ENCODE measurements around the gene APBB2. TPM values are rescaled to one million over a fixed set of nuclear protein-coding genes. Genes with fewer than 3 reads are reported as not detected.

APBB2 gene
- total and polyA plus RNA-seq, 10 of the 15 experiments (the other 5 are each of a cell fraction or from before 2014, with no cell fraction given), result 2.7 to 24.6 (median 19.0) TPM

GRCh38 chr4:41136456-41136855 lies 77.9 kb downstream of the APBB2 start:
- Histone ChIP-seq H3K4me1 (ENCODE audit: control insufficient read depth, insufficient read depth, low read length) (peaks cover 5% of the 10 kb centered on the region), H2AFZ (ENCODE audit: control insufficient read depth, low read depth, low read length) (no peak overlapping the region), H3K9ac (ENCODE audit: control insufficient read depth, insufficient read depth, low read length) (no peak overlapping the region), H3K4me2 (ENCODE audit: control insufficient read depth, insufficient read depth) (no peak overlapping the region), H3K27me3 (replicated peaks in 1 of 2; ENCODE audit: control insufficient read depth in 2 of 2, insufficient read depth in 2 of 2, low read length in 1 of 2) (no peaks in the 10 kb centered on the region), H3K27ac (ENCODE audit: control insufficient read depth, insufficient read depth) (no peak overlapping the region), H3K36me3 (ENCODE audit: control insufficient read depth in 2 of 2, insufficient read depth in 2 of 2, low read length in 1 of 2) (no peaks in the 10 kb centered on the region), H4K20me1 (ENCODE audit: control insufficient read depth, insufficient read depth) (no peaks in the 10 kb centered on the region), H3K4me3 (no peak overlapping the region), H3K9me3 (replicated peaks; ENCODE audit: control insufficient read depth, insufficient read depth, low read length) (no peaks in the 10 kb centered on the region; the same call in 2 of the 3 replicates), H3K79me2 (ENCODE audit: control insufficient read depth, insufficient read depth, low read length) (peaks cover 1% of the 10 kb centered on the region)
- BruUV-seq (replicated peaks), result no TSS peak
- TF ChIP-seq ATF7 (IDR thresholded peaks at IDR 0.05; ENCODE audit: low read depth), result no peak
- TF ChIP-seq CBFB (IDR thresholded peaks at IDR 0.05; ENCODE audit: low read depth), result no peak
- no peak for TF ChIP-seq BHLHE40 (IDR thresholded peaks at IDR 0.05; ENCODE audit: borderline replicate concordance in 1 of 2, low read depth in 2 of 2, low read length in 1 of 2)
- TF ChIP-seq, protein P1, sequence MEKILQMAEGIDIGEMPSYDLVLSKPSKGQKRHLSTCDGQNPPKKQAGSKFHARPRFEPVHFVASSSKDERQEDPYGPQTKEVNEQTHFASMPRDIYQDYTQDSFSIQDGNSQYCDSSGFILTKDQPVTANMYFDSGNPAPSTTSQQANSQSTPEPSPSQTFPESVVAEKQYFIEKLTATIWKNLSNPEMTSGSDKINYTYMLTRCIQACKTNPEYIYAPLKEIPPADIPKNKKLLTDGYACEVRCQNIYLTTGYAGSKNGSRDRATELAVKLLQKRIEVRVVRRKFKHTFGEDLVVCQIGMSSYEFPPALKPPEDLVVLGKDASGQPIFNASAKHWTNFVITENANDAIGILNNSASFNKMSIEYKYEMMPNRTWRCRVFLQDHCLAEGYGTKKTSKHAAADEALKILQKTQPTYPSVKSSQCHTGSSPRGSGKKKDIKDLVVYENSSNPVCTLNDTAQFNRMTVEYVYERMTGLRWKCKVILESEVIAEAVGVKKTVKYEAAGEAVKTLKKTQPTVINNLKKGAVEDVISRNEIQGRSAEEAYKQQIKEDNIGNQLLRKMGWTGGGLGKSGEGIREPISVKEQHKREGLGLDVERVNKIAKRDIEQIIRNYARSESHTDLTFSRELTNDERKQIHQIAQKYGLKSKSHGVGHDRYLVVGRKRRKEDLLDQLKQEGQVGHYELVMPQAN (conservative IDR thresholded peaks at IDR 0.05), result no peak
- TF ChIP-seq SMAD5 (IDR thresholded peaks at IDR 0.05; ENCODE audit: low read depth), result no peak
- TF ChIP-seq, protein P2, sequence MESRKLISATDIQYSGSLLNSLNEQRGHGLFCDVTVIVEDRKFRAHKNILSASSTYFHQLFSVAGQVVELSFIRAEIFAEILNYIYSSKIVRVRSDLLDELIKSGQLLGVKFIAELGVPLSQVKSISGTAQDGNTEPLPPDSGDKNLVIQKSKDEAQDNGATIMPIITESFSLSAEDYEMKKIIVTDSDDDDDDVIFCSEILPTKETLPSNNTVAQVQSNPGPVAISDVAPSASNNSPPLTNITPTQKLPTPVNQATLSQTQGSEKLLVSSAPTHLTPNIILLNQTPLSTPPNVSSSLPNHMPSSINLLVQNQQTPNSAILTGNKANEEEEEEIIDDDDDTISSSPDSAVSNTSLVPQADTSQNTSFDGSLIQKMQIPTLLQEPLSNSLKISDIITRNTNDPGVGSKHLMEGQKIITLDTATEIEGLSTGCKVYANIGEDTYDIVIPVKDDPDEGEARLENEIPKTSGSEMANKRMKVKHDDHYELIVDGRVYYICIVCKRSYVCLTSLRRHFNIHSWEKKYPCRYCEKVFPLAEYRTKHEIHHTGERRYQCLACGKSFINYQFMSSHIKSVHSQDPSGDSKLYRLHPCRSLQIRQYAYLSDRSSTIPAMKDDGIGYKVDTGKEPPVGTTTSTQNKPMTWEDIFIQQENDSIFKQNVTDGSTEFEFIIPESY (IDR thresholded peaks at IDR 0.05), result no peak
- no peak for TF ChIP-seq NRF1 (conservative IDR thresholded peaks at IDR 0.05; ENCODE audit: low read depth, low read length)
- TF ChIP-seq ZNF384 (IDR thresholded peaks at IDR 0.05; ENCODE audit: borderline replicate concordance, low read depth, low read length), result no peak
- TF ChIP-seq CEBPB (IDR thresholded peaks at IDR 0.05; ENCODE audit: borderline replicate concordance in 1 of 2, low read depth in 2 of 2, low read length in 2 of 2), result no peak
- TF ChIP-seq, protein P3, sequence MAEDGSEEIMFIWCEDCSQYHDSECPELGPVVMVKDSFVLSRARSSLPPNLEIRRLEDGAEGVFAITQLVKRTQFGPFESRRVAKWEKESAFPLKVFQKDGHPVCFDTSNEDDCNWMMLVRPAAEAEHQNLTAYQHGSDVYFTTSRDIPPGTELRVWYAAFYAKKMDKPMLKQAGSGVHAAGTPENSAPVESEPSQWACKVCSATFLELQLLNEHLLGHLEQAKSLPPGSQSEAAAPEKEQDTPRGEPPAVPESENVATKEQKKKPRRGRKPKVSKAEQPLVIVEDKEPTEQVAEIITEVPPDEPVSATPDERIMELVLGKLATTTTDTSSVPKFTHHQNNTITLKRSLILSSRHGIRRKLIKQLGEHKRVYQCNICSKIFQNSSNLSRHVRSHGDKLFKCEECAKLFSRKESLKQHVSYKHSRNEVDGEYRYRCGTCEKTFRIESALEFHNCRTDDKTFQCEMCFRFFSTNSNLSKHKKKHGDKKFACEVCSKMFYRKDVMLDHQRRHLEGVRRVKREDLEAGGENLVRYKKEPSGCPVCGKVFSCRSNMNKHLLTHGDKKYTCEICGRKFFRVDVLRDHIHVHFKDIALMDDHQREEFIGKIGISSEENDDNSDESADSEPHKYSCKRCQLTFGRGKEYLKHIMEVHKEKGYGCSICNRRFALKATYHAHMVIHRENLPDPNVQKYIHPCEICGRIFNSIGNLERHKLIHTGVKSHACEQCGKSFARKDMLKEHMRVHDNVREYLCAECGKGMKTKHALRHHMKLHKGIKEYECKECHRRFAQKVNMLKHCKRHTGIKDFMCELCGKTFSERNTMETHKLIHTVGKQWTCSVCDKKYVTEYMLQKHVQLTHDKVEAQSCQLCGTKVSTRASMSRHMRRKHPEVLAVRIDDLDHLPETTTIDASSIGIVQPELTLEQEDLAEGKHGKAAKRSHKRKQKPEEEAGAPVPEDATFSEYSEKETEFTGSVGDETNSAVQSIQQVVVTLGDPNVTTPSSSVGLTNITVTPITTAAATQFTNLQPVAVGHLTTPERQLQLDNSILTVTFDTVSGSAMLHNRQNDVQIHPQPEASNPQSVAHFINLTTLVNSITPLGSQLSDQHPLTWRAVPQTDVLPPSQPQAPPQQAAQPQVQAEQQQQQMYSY (CRISPR knock-in tag; IDR thresholded peaks at IDR 0.05), result no peak
- no peak for TF ChIP-seq DPF2 (IDR thresholded peaks at IDR 0.05)
- no peak for TF ChIP-seq SPI1 (IDR thresholded peaks at IDR 0.05; ENCODE audit: borderline replicate concordance, insufficient read depth, low read depth, low read length)
- no peak for TF ChIP-seq MEF2B (IDR thresholded peaks at IDR 0.05; ENCODE audit: partially characterized antibody, poor library complexity, severe bottlenecking)
- no peak for TF ChIP-seq GABPA (IDR thresholded peaks at IDR 0.05; ENCODE audit: low read depth)
- POLR2A ChIA-PET, result interaction anchor here (0.6 to 1.3 kb wide), 2 partner anchors 30 to 73 kb away, joined by 3 read pairs; no protein-coding TSS in a partner anchor
- in situ Hi-C loops (cut with MboI), result no loop called here
- WGBS (ENCODE audit: insufficient coverage, insufficient replicate concordance, low lambda C conversion rate, missing lambda C conversion rate), result 97% methylated on average over 3 of the region's 3 CpGs
- CTCF ChIA-PET, result interaction anchor here (1.1 kb wide), 1 partner anchor 17 kb away, joined by 3 read pairs; no protein-coding TSS in a partner anchor
- ATAC-seq (no peak), DNase-seq (ENCODE audit: low read depth, low spot score) (no peak), FAIRE-seq (no peak)
- SMC1A ChIA-PET (ENCODE audit: uncharacterized antibody, unreplicated experiment), result interaction anchor here (0.9 to 2.2 kb wide), 6 partner anchors 9 to 155 kb away, joined by 3 to 6 read pairs (median 4); no protein-coding TSS in a partner anchor
- intact Hi-C loops (cut with micrococcal nuclease; ENCODE audit: unreplicated experiment), result no loop called here
- RAD21 ChIA-PET (ENCODE audit: unreplicated experiment), result interaction anchor here (1.0 kb wide), 1 partner anchor 12 kb away, joined by 3 read pairs; no protein-coding TSS in a partner anchor
